H7 (cell line): ENCODE data around the gene NEK4. TPM values are rescaled to one million over a fixed set of nuclear protein-coding genes. Genes with fewer than 3 reads are reported as not detected.
"Not testable (repeated sequence)": the region's sequence is repeated elsewhere in the genome, so short reads cannot be mapped to it uniquely, and the experiment has no call there.

Experiments used
- DNase-seq: peaks from one replicate; pipeline ENCODE4 v3.0.0; 2012
- H3K27me3 ChIP-seq: 2 replicates; pipeline ENCODE4 v1.6.0; 2011; ENCODE audit warnings: mild to moderate bottlenecking, low read length; ENCODE audit not compliant: control insufficient read depth, insufficient read depth
- H3K36me3 ChIP-seq: replicated peaks from 2 replicates; pipeline ENCODE4 v1.5.1; 2011; ENCODE audit warnings: low read length; ENCODE audit not compliant: control insufficient read depth, insufficient read depth
- H3K4me3 ChIP-seq: 2 replicates; pipeline ENCODE4 v1.5.1; 2011; ENCODE audit warnings: low read depth, mild to moderate bottlenecking, control low read depth, low read length, moderate library complexity; ENCODE audit not compliant: insufficient read depth
- total RNA-seq: library from RNA; depleted of rRNA; stranded (reverse); fragments of >200 nt; shearing (Covaris generic); gene quantifications from 2 replicates; pipeline ENCODE4 v1.2.3, GENCODE V29; 2014

NEK4 gene
- total RNA-seq, 1 experiment from 2014 or later = 26.2 TPM

GRCh38 chr3:52777959-52778805 lies 7.4 kb upstream of the NEK4 start:
- no peaks in the 10 kb centered on the region for H3K36me3 ChIP-seq
- peak; percentile 18 for DNase-seq
- no peaks in the 10 kb centered on the region for H3K27me3 ChIP-seq
- no peak overlapping the region for H3K4me3 ChIP-seq

GRCh38 chr3:52777127-52777958 lies 6.6 kb upstream of the NEK4 start, which contains the start of gene ITIH1:
Gene ITIH1, plus strand, starts transcription at chr3:52777599. Its CDS starts 17 bp downstream, at chr3:52777616.
- Histone ChIP-seq H3K27me3 (no peaks in the 10 kb centered on the region), H3K4me3 (no peak within 1 kb of the TSS), H3K36me3 (no peaks in the 10 kb centered on the region)
- DNase-seq = no peak

- not testable (repeated sequence) for DNase-seq, H3K4me3 ChIP-seq
Measured at GRCh38 chr3:52776486-52776885, 5.7 kb upstream of the NEK4 start.

GRCh38 chr3:52775877-52776276 lies 5.1 kb upstream of the NEK4 start:
- H3K4me3 ChIP-seq = no peak overlapping the region
- H3K27me3 ChIP-seq = no peaks in the 10 kb centered on the region
- peak; percentile 11 for DNase-seq
- H3K36me3 ChIP-seq = no peaks in the 10 kb centered on the region

More at GRCh38 chr3:52776486-52776885, 5.7 kb upstream of the NEK4 start:
- H3K27me3 ChIP-seq, H3K36me3 ChIP-seq: not testable (repeated sequence)

- no peaks in the 10 kb centered on the region for H3K27me3 ChIP-seq
- H3K4me3 ChIP-seq = no peak overlapping the region
- DNase-seq = no peak
- no peaks in the 10 kb centered on the region for H3K36me3 ChIP-seq
Measured at GRCh38 chr3:52774901-52775864, 4.4 kb upstream of the NEK4 start.

- H3K4me3 ChIP-seq = no peak overlapping the region
- DNase-seq = no peak
- H3K36me3 ChIP-seq = no peaks in the 10 kb centered on the region
- no peaks in the 10 kb centered on the region for H3K27me3 ChIP-seq
Measured at GRCh38 chr3:52774066-52774713, 3.5 kb upstream of the NEK4 start.

GRCh38 chr3:52773361-52774065 lies 2.8 kb upstream of the NEK4 start:
- H3K27me3 ChIP-seq = no peaks in the 10 kb centered on the region
- no peak overlapping the region for H3K4me3 ChIP-seq
- no peak for DNase-seq
- H3K36me3 ChIP-seq = no peaks in the 10 kb centered on the region

- Histone ChIP-seq H3K4me3 (no peak overlapping the region), H3K36me3 (peaks cover 4% of the 10 kb centered on the region; the same call in 1 of the 2 replicates), H3K27me3 (no peaks in the 10 kb centered on the region)
- DNase-seq = no peak
Measured at GRCh38 chr3:52771702-52772101, 962 bp upstream of the NEK4 start.

- no peaks in the 10 kb centered on the region for H3K27me3 ChIP-seq
- peak; percentile 32 for DNase-seq
- peaks cover 4% of the 10 kb centered on the region; the same call in 1 of the 2 replicates for H3K36me3 ChIP-seq
- peak overlapping the region; percentile 81 for H3K4me3 ChIP-seq
Measured at GRCh38 chr3:52771334-52771681, 568 bp upstream of the NEK4 start.

- H3K4me3 ChIP-seq = peak overlapping the region; percentile 81
- H3K36me3 ChIP-seq = peaks cover 7% of the 10 kb centered on the region
- peak; percentile 51 for DNase-seq
- no peaks in the 10 kb centered on the region for H3K27me3 ChIP-seq
Measured at GRCh38 chr3:52769786-52770455, 819 bp downstream of the NEK4 start.

GRCh38 chr3:52763466-52763865 lies 7.3 kb downstream of the NEK4 start:
- no peak for DNase-seq
- Histone ChIP-seq H3K36me3 (peaks cover 16% of the 10 kb centered on the region), H3K4me3 (no peak overlapping the region), H3K27me3 (no peaks in the 10 kb centered on the region)

GRCh38 chr3:52756141-52756540 lies 14.6 kb downstream of the NEK4 start:
- no peak for DNase-seq
- H3K4me3 ChIP-seq = no peak overlapping the region
- H3K36me3 ChIP-seq = peaks cover 6% of the 10 kb centered on the region
- H3K27me3 ChIP-seq = no peaks in the 10 kb centered on the region

GRCh38 chr3:52754373-52754772 lies 16.4 kb downstream of the NEK4 start:
- Histone ChIP-seq H3K4me3 (no peak overlapping the region), H3K27me3 (no peaks in the 10 kb centered on the region), H3K36me3 (peaks cover 8% of the 10 kb centered on the region)
- no peak for DNase-seq
